MM.1S (cell line): ENCODE data around the gene PSTPIP2.

ENCODE experiments used
- DNase-seq: peaks from one replicate; pipeline ENCODE4 v3.0.0-alpha.2; 2015
- H2AFZ ChIP-seq: fragments of 300-600 bp; sonication (generic); 2 replicates; pipeline ENCODE4 v1.6.0; 2016; ENCODE audit warnings: antibody characterized with exemption, low read length
- H3F3A ChIP-seq: fragments of 300-600 bp; sonication (generic); 2 replicates; pipeline ENCODE4 v1.6.1; 2016; ENCODE audit warnings: mild to moderate bottlenecking, antibody characterized with exemption, low read length, moderate library complexity, mixed read lengths; ENCODE audit not compliant: insufficient read depth
- H3K27ac ChIP-seq: fragments of 300-600 bp; sonication (generic); 2 replicates; pipeline ENCODE4 v1.5.1; 2016; ENCODE audit warnings: mild to moderate bottlenecking, low read length
- H3K27me3 ChIP-seq: fragments of 300-600 bp; sonication (generic); replicated peaks from 2 replicates; pipeline ENCODE4 v1.6.0; 2016; ENCODE audit warnings: low read length; ENCODE audit not compliant: insufficient read depth
- H3K36me3 ChIP-seq: fragments of 300-600 bp; sonication (generic); replicated peaks from 2 replicates; pipeline ENCODE4 v1.6.1; 2016; ENCODE audit warnings: mild to moderate bottlenecking, low read length, mixed read lengths; ENCODE audit not compliant: insufficient read depth
- H3K4me1 ChIP-seq: fragments of 300-600 bp; sonication (generic); 2 replicates; pipeline ENCODE4 v1.6.1; 2016; ENCODE audit warnings: low read length, mixed read lengths
- H3K4me2 ChIP-seq: fragments of 300-600 bp; sonication (generic); 2 replicates; pipeline ENCODE4 v1.6.0; 2016; ENCODE audit warnings: low read depth, low read length
- H3K4me3 ChIP-seq: fragments of 300-600 bp; sonication (generic); 2 replicates; pipeline ENCODE4 v1.5.1; 2016; ENCODE audit warnings: low read length, mixed read lengths
- H3K79me2 ChIP-seq: fragments of 300-600 bp; sonication (generic); 2 replicates; pipeline ENCODE4 v1.6.1; 2016; ENCODE audit warnings: mixed run types, low read length, mixed read lengths
- H3K9ac ChIP-seq: fragments of 300-600 bp; sonication (generic); 2 replicates; pipeline ENCODE4 v1.6.1; 2016; ENCODE audit warnings: low read length, mixed read lengths
- H3K9me2 ChIP-seq: fragments of 300-600 bp; sonication (generic); replicated peaks from 2 replicates; pipeline ENCODE4 v1.6.1; 2016; ENCODE audit warnings: mild to moderate bottlenecking, low read length, mixed read lengths; ENCODE audit not compliant: insufficient read depth
- H3K9me3 ChIP-seq: fragments of 300-600 bp; sonication (generic); replicated peaks from 2 replicates; pipeline ENCODE4 v1.6.1; 2016; ENCODE audit warnings: mild to moderate bottlenecking, low read length, mixed read lengths; ENCODE audit not compliant: insufficient read depth
- H4K20me1 ChIP-seq: fragments of 300-600 bp; sonication (generic); 2 replicates; pipeline ENCODE4 v1.6.1; 2016; ENCODE audit warnings: mild to moderate bottlenecking, low read length, moderate library complexity, mixed read lengths; ENCODE audit not compliant: insufficient read depth
- CTCF ChIP-seq: fragments of 300-600 bp; sonication (generic); IDR thresholded peaks from 2 replicates; pipeline ENCODE4 v1.5.1; 2016; ENCODE audit warnings: antibody characterized with exemption, low read length, mixed read lengths
- EZH2 ChIP-seq: fragments of 300-600 bp; sonication (generic); optimal IDR thresholded peaks from 2 replicates; pipeline ENCODE3; 2017; ENCODE audit warnings: low read depth, mild to moderate bottlenecking, antibody characterized with exemption, low read length, mixed read lengths
- EZH2phosphoT487 ChIP-seq: fragments of 300-600 bp; sonication (generic); IDR thresholded peaks from 2 replicates; pipeline ENCODE4 v1.6.1; 2018; ENCODE audit warnings: antibody characterized with exemption, low read length

PSTPIP2 gene

GRCh38 chr18:46098616-46098933 lies 26.5 kb upstream of the PSTPIP2 start:
- Histone ChIP-seq H3K27me3 (no peaks in the 10 kb centered on the region), H3F3A (peaks cover 14% of the 10 kb centered on the region), H2AFZ (peak overlapping the region; percentile 90), H3K27ac (peak overlapping the region; percentile 99), H3K9ac (peak overlapping the region; percentile 100), H3K4me2 (peak overlapping the region; percentile 83), H3K4me1 (peaks cover 12% of the 10 kb centered on the region), H3K79me2 (peaks cover 45% of the 10 kb centered on the region), H3K9me3 (no peaks in the 10 kb centered on the region), H3K4me3 (peak overlapping the region; percentile 97), H3K36me3 (peaks cover 8% of the 10 kb centered on the region), H4K20me1 (peaks cover 15% of the 10 kb centered on the region), H3K9me2 (no peaks in the 10 kb centered on the region)
- no peak for DNase-seq
- TF ChIP-seq EZH2phosphoT487 (no peak), CTCF (no peak), EZH2 (no peak)

GRCh38 chr18:46097801-46098615 lies 25.9 kb upstream of the PSTPIP2 start, which contains the start of gene ATP5F1A:
ATP5F1A (minus strand) TSS chr18:46098296; CDS start chr18:46098231, 65 bp downstream.
- Histone ChIP-seq H3K4me1 (peaks cover 12% of the 10 kb centered on the region), H3K27me3 (no peaks in the 10 kb centered on the region), H3K27ac (peak within 1 kb of the TSS; percentile 99), H3F3A (peaks cover 14% of the 10 kb centered on the region), H4K20me1 (peaks cover 15% of the 10 kb centered on the region), H3K9me3 (no peaks in the 10 kb centered on the region), H3K4me3 (peak within 1 kb of the TSS; percentile 97), H3K9me2 (no peaks in the 10 kb centered on the region), H3K36me3 (peaks cover 8% of the 10 kb centered on the region), H3K9ac (peak within 1 kb of the TSS; percentile 100), H3K4me2 (peak within 1 kb of the TSS; percentile 83), H3K79me2 (peaks cover 51% of the 10 kb centered on the region), H2AFZ (peak within 1 kb of the TSS; percentile 90)
- DNase-seq: peak; percentile 85
- TF ChIP-seq CTCF (peak; percentile 9; the same call in 1 of the 2 replicates), EZH2 (no peak)

GRCh38 chr18:46097431-46097800 lies 25.4 kb upstream of the PSTPIP2 start:
- H3K9me2 ChIP-seq: no peaks in the 10 kb centered on the region
- H3K27me3 ChIP-seq: no peaks in the 10 kb centered on the region
- H3K27ac ChIP-seq: peak overlapping the region; percentile 99
- H3K4me2 ChIP-seq: peak overlapping the region; percentile 57
- peak overlapping the region; percentile 71 for H2AFZ ChIP-seq
- peaks cover 11% of the 10 kb centered on the region for H3K36me3 ChIP-seq
- H3K9me3 ChIP-seq: no peaks in the 10 kb centered on the region
- peaks cover 57% of the 10 kb centered on the region for H3K79me2 ChIP-seq
- H3K9ac ChIP-seq: peak overlapping the region; percentile 100
- peak overlapping the region; percentile 97 for H3K4me3 ChIP-seq
- DNase-seq: peak; percentile 72
- TF ChIP-seq EZH2phosphoT487: no peak
- TF ChIP-seq CTCF: no peak
- TF ChIP-seq EZH2: no peak
- peaks cover 12% of the 10 kb centered on the region for H3K4me1 ChIP-seq
- peaks cover 18% of the 10 kb centered on the region for H4K20me1 ChIP-seq
- peaks cover 14% of the 10 kb centered on the region for H3F3A ChIP-seq
